ENCODE results near the gene SCN4A.

SCN4A gene

GRCh38 chr17:63954402-63955063 is 18.2 kb downstream of the SCN4A start:
- no peak for DNase-seq

DNA sequence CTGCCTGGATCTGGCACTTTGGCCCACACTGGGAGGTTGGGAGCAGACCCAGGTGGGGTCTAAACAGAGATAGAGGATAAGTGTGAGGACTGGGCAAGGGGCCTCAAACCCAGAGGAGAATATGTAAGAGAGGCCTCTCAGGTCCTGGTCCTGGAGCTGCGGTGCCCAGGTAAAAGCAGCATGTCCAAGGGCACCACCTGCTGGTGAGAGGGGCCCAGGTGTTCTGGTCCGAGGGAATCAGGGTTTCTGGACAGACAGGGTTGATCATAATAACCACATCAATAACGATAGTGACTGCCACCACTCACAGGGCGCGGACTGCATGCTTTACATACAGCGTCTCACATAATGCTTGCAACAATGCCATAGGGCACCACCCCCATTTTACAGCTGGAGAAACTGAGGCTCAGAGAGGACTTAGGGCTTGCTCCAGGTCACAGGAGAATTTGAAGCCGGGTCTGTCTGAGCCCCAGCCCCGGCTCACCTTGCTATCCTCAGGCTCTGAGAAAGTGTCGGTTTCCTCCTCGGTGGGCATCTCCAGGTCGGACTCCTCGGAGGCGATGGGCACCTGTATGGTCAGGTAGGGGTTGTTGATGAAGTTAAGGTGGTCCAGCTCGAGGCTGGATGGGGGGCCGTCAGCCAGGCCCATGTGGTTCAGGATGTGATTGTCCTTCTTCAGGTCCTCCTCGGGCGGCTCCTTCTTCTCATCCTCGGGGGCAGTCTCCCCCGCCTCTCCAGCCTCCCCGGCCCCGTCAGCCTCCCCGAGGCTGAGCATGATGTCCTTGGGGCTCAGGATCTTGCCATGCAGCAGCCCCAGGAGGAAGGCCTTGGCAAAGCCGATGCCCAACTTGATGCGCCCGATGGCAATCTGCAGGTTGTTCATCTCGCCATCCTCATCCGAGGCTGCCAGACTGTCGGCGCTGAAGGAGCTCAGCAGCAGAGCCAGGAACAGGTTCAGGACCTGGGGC is 21.5 kb downstream of the SCN4A start:
- DNase-seq: no peak

DNA sequence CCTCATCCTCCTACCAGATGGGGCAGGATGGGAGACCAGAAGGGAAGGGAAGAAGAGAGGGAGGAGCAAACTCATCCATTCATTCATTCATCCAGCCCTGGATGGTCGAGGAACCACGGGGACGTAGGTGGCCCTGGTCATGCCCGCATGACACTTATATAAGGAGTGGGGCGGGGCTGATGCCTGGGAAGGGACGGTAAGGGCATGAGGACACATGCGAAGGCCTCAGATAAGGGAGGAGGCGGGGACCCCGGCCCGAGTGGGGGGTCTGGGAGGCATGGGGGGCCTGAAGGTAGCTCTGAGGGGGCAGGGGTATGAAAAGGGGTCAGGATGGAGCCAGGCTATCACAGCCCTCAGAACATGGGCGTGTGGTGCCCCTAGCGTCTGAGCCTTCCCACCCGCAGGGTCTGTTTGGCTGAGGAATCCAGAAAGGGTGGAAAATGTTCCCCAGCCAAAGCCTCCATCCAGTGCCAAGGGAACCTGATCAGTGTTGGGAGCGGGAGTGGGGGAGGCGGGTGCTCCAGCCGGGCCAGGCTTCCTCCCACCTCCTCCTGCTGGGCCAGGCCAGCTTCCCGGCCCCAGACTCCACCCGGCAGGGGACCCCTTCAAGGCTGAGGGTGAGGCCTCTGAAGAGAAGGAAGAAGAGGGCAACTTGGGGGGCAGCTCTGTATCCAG is 23.0 kb downstream of the SCN4A start:
- DNase-seq: no peak

- DNase-seq: no peak
These were observed 24.2 kb downstream of the SCN4A start for GRCh38 chr17:63948521-63948920.

GRCh38 chr17:63947711-63948330 is 24.9 kb downstream of the SCN4A start:
- no peak for DNase-seq

DNA sequence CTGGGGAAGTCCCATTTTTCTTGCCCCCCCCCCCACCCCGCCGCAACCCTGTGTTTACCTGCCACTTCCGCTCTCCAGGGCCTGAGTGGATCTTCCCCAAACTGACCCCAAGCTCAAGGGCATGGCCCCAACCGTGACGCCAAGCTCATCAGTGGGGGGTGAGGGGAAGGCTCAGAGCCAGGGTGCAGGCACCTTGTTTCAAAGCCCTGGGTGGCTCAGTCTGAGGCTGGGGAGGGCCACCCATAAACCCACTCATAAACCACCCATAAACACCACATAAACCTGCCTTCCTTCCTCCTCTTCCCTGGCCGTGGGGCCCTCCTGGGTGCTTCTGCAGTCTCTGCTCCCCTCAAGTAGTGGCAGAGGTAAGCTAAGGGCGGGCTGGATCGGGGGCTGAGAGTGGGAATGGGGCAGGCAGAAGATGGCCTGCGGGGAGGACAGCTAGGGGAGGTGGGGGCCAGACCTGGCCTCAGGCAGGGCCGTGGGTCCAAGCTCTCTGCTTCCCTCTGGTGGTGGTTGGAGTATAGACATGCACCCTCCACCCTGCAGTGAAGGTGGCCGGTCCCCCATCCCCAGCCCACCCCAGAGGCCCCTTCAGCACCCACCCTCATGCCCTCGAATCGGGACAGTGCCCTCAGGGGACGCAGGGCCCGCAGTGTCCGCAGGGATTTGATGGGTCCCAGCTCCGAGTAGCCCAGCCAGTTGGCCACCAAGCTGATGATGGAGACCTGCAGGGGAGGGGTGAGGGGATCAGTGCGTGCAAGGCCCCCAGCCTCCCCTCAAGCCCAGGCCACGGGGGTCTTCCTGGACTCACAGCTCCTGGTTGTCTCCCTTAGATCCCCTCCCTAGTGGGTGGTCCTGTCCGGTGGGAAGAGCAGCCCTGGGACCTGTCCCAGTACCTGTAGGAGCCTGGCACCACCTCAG is 26.0 kb downstream of the SCN4A start:
- DNase-seq: no peak

DNA sequence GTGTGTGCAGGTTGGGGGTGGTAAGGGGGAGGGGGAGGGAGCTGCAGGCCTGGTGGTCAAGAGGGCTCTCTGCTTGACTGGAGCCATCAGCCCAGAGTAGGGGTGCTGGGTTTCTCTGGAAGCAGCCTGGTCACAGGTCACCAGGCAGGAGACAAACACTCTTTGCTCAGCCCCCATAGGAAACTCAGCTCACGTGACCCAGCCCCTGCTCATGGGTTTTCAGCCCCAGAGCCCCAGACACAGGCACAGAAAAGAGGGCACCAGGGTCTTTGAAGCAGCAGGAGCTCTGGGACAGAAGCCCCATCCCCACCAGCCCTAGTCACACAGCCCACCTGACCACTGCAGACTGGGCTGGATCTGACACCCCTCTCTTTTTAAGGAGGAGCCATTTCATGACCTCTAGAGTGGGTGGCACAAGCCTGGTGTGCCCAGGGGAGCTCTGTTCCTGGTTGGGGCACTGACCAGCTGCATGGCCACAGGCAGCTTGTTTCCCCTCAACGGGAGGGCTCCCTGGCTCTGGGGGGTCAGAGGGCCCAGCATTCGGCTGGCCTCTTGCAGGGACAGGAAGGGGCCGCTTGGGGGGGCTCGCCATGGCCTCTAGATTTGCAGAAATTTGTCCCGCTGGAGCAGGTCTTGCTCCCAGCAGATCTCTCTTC is 26.8 kb downstream of the SCN4A start:
- DNase-seq: no peak

DNA sequence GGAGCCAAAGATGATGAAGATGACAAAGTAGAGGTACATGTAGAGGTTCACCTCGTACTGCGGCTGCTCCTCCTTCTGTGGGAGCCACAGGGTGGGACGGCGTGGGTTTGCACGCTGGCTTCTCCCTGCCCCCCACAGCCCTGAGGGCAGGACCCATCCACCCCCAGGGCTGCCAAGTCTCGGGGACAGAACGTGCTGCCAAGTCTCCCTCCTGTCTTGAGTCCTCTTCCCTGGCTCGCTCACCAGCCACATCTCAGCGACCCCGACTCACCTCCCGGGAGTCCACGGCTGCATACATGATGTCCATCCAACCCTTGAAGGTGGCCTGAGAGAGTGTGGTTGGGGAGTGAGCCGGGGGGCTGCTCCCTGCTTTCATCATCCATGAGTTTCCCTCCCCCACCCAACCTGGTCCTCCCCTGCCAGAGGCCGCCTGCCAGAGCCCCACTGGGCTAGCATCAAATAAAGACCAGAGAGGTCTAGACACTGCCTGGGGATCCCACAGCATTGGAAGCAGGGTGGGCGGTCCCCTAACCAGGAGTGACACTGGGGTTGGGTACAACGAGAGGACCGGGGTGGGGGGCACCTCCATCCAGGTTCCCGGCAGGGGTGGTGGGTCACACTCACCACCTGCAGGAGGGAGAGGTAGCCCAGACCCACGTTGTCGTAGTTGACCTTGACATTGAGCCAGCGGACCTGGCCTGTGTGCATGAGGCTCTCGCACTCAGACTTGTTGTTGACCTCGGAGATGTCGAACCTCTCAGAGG is 27.8 kb downstream of the SCN4A start:
- no peak for DNase-seq

- no peak for DNase-seq
These were observed 29.0 kb downstream of the SCN4A start for GRCh38 chr17:63943745-63944144.

DNA sequence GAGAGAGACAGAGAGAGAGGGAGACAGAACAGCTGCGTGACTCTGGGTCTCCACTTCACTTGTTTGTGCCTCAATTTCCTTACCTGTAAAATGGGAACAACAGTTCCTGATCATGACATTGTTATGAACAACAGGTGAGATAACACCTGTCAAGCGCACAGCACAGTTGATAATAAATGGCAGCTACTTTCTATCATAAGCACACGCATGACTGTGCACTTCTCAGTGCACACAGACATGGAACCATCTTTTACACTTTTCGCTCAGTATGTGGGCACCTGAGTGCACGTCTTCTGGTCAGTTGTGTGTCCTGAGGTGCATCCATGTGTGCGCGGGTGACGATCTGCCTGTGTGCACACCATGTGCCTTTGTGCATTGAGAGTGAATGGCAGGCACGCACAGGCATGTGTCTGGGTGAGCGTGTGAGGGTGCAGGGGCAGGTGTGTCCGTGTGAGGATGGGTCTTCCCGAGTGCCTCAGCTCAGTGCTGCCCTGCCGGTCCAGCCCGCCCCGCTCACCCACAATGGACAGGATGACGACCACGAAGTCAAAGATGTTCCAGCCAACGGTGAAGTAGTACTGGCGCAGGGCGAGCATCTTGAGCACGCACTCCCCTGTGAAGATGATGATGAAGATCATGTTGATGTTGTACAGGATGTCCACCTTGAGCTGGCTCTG is 30.3 kb downstream of the SCN4A start:
- no peak for DNase-seq

DNA sequence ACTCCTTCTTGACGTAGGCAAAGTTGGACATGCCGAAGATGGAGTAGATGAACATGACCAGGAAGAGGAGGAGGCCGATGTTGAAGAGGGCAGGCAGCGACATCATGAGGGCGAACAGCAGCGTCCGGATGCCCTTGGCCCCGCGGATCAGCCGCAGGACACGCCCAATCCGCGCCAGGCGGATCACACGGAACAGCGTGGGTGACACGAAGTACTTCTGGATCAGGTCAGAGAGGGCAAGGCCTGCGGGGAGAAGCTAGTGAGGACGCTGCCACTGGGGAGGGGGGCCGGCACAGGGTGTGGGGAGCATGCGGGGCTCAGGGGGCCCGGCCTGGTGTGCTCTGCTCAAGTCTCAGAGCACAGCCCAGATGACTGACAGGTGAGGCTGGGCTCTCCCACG is 31.0 kb downstream of the SCN4A start:
- DNase-seq: no peak

DNA sequence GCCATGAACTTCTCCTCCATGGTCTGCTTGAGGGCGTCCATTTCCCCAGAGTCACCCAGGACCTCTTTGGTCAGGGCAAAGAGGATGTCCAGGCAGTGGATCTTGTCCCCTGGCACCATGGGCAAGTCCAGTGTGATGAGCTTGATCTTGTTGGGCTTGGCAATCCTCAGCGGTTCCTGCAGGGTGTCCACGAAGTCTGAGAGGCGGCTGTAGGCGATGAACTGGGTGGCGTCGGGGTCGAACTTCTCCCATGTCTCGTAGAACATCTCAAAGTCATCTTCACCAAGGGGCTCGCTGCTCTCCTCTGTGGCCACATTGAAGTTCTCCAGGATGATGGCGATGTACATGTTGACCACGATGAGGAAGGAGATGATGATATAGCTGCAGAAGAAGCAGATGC is 31.6 kb downstream of the SCN4A start:
- no peak for DNase-seq

- no peak for DNase-seq
These were observed 32.1 kb downstream of the SCN4A start for GRCh38 chr17:63940584-63940983.

DNA sequence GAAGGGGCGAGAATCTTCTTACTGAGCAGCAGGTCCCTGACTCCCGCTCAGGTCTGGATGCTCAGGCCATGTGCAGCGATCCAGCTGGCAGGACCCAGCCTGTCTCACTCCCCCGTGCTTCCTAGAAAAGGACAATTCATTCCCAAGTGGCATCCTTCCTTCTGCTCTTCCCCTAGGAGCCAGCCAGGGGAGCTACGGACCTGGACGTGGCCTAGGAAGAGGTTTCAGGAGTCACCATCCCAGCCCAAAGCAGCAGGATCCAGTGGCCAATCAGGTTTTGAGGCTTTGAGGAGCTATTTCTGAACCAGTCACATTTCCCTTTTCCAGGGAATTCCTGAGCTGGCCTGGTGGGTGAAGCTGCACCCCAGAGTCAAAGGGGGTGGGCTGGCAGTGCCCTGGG is 32.8 kb downstream of the SCN4A start:
- DNase-seq: no peak

- no peak for DNase-seq
These were observed 33.3 kb downstream of the SCN4A start for GRCh38 chr17:63939401-63939800.

DNA sequence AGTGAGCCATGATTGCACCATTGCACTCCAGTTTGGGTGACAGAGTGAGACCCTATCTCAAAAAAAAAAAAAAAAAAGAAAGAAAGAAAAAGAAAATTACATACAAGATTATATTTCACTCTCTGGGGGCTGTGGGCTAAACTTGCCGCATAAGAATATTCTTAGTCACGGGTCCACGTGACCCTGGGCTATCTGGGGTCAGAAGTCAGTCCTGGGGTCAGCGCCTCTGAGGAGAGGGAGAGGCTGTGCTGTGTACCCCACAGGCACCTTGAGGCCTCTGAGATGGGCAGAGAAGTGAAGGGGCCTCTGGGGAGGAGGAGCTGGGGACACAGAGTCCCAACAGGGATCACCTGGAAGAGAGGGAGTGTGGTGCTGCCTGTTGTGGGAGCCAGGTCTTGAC is 34.8 kb downstream of the SCN4A start:
- DNase-seq: no peak

DNA sequence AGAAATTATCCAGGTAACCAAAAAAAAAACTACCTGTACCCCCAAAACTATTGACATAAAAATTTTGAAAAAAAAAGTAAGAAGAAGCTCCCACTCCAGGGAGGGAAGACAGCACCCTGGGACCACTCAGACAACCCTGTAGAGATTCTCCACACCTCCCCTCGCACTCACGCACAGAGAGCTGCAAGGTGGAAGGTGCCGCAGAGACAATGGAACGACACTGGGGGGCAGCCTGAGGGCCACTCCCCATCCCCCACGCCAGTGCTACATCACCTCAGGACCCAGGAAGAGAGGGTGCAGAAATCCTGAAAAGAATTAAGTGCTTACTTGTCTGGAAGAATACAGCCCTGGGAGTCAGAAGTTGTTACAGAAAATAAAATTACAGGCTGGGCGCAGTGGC is 35.4 kb downstream of the SCN4A start:
- no peak for DNase-seq

GRCh38 chr17:63934183-63935112 is 38.3 kb downstream of the SCN4A start:
- no peak for DNase-seq

DNA sequence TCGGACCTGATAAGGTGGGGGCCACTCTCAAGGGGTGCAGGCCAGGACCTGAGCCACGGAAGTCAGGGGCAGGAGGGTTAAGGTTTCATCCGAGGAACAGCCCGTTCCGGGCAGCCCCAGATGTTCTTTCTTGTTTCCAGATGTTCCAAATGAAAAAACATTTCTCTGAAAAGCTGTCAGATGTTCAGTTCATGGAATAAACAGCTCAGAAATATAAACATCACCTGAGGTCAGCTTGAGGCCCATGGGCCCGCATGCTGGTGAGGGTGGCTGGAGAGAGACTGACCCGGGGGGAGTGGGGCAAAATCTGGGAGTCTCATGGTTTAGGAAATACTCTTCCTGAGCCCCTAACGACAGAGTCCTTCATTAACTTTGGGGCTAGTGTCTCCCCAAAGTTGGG is 39.1 kb downstream of the SCN4A start:
- DNase-seq: no peak
